ENCODE results near the gene TRPM3.

DNA sequence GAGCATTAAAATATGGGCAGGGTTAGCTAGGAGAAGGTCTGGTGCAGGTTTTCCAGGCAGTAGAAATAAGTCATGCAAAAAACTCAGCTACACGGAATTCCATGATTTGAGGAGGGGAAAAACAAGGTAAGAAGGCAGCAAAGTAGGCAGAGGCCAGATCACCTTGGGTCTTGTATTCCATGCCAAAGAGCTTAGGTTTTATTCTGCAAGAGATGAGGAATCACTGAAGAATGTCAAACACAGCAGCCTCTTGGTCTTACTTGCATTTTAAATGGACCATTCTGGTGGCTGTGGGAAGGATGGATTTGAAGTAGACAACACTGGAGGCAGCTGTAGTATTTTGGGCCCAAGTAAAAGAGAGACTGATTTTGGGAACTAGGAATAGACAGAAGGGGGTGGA is 8.6 kb downstream of the TRPM3 start:
- no peak for TF ChIP-seq POLR2A (IDR thresholded peaks at IDR 0.05)
- TF ChIP-seq, protein P1, sequence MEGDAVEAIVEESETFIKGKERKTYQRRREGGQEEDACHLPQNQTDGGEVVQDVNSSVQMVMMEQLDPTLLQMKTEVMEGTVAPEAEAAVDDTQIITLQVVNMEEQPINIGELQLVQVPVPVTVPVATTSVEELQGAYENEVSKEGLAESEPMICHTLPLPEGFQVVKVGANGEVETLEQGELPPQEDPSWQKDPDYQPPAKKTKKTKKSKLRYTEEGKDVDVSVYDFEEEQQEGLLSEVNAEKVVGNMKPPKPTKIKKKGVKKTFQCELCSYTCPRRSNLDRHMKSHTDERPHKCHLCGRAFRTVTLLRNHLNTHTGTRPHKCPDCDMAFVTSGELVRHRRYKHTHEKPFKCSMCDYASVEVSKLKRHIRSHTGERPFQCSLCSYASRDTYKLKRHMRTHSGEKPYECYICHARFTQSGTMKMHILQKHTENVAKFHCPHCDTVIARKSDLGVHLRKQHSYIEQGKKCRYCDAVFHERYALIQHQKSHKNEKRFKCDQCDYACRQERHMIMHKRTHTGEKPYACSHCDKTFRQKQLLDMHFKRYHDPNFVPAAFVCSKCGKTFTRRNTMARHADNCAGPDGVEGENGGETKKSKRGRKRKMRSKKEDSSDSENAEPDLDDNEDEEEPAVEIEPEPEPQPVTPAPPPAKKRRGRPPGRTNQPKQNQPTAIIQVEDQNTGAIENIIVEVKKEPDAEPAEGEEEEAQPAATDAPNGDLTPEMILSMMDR (IDR thresholded peaks at IDR 0.05): no peak
